Esophagus mucosa (tissue), 1 donor: ENCODE data around the gene ADCY5. TPM values are rescaled to one million over a fixed set of nuclear protein-coding genes. Genes with fewer than 3 reads are reported as not detected.

ENCODE experiments used
- ATAC-seq: fragments of 200-7000 bp; cut with Tn5 transposase; one replicate; pipeline ENCODE4 v1.9.1; 2020
- total RNA-seq: library from RNA; stranded (reverse); gene quantifications from one replicate; pipeline ENCODE4 v1.2.4, GENCODE V29; 2023
- donor health status: DM: yes; HTN: yes; CAD: no.

Gene ADCY5
- total RNA-seq, 1 donor from 2014 or later = 2.7 TPM

GRCh38 chr3:123405936-123406510 is 42.9 kb downstream of the ADCY5 start:
- no peak for ATAC-seq

DNA sequence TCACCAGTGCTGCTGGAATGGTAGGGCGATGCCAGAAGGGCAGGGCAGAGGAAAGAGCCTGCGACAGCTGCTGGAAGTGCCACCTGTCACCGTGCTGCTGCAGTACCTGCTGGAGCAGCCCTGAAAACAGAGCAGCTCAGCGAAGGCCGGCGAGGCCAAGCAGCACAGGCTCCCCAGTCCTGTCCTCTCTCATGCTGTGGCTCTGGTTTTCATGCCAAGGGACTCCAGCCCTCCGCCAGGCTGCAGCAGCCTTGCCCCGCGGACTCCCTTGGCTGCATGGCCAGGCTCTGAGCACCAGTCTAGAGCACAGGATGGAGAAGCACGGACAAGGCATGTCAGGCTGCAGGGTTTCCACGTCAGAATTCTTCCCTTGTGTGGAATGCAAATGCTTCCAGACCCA is 43.9 kb downstream of the ADCY5 start:
- ATAC-seq = no peak

DNA sequence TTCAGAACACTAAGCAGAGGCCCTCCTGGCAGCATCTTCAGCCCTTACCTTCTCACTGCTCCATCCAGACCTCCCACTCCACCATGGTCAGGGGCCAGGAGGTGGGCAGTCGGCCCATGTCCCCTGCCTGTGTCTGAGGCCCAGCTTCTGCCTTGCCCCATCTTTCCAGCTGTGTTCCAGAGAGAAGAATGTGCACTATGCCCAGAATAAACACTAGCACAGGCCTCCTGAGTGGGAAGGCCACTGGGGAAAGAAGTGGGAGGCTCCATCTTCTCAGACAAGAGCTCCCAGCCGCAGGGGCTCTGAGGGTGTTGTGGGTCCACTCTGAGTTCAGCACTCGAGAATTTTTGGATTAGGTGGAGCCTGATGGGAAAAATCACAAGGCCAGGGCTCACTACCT is 44.5 kb downstream of the ADCY5 start:
- no peak for ATAC-seq

- no peak for ATAC-seq
These were observed 46.9 kb downstream of the ADCY5 start for GRCh38 chr3:123401836-123402530.

- no peak for ATAC-seq
These were observed 48.7 kb downstream of the ADCY5 start for GRCh38 chr3:123400169-123400568.

- no peak for ATAC-seq
These were observed 49.2 kb downstream of the ADCY5 start for GRCh38 chr3:123399653-123400052.

- ATAC-seq = no peak
These were observed 50.7 kb downstream of the ADCY5 start for GRCh38 chr3:123397921-123398785.

GRCh38 chr3:123397050-123397590 is 51.8 kb downstream of the ADCY5 start:
- peak; percentile 17 for ATAC-seq

- peak; percentile 55 for ATAC-seq
These were observed 52.5 kb downstream of the ADCY5 start for GRCh38 chr3:123396171-123397049.

DNA sequence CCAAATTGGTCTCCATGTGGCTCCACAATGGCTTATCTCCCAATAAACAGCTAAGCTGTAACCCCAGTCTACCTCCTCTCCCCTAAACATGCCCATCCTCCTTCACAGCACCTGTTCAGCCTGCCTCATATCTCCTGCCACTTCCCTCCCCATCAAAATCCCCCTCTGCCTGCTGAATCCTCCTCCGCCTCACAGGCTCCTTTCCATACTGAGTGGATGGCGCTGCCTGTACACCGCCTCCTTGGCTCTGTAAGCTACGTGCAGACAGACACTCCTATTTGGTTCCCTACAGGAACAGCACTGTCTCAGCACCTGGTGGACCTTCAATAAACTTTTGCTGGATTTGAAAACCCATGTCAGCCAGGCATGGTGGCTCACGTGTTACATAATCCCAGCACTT is 53.7 kb downstream of the ADCY5 start:
- no peak for ATAC-seq

DNA sequence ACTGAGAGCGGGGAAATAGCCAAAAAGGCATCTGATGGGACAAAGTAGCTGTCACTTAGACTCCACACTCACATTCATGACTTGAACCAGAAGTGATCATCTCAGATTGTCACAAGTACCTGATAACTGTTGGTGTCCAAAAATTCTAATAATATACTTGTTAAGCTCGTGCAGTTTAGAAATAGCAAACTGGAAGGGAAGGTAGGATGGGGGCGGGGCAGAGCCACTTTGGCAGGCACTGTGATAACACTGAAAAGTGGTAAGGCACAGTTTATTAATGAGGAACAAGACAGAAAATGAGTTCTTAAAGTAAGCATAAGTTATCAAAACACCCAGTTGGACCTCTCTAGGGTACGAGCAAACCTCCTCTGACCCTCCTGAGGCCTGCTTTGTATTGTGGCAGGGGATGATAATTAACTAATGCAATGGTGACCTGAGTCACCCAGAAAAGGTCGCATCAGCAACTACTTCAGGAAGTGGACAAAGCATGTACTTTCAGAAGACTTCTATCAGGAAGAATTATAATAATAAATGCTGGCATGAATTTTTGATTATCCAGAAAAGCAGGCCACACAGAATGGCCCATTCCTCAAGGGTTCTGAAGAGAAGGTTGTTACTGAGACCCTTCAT is 54.4 kb downstream of the ADCY5 start:
- ATAC-seq = no peak

GRCh38 chr3:123392871-123393620 is 55.8 kb downstream of the ADCY5 start:
- no peak for ATAC-seq

- no peak for ATAC-seq
These were observed 56.5 kb downstream of the ADCY5 start for GRCh38 chr3:123392368-123392767.

DNA sequence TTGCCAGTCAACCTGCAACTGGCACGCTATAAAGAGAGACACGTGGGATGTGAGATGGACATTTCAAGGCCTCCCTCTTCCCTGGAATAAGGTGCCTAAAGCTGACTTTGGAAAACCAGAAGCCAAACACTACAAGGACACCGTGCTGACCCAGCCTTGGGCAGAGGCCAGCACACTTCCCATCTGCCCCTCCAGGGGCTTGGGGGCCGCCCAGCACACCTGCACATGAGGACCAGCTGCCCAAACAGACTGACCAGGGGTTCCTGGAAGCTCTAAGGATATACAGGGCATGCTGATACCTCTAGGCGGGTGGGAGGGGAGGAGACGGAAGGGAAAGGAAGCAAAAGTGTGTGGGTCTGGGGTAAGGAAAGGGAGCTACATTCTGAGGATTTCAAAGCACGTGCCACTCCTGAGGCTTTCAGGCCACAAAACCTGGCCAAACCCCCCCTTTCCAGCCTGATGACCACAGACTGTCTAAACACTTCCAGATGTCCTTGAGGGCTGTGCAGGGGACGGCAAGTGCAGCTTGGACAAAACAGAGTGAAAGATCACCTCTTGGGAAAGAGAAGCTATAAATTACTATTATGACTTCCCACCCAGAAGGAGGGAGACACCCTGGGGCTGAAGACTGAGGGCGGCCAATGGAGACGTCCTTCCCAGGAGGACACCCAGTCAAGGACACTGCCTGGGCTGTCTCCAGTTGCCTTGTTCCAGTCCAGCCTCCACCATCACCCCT is 57.9 kb downstream of the ADCY5 start:
- no peak for ATAC-seq

GRCh38 chr3:123389628-123389918 is 59.3 kb downstream of the ADCY5 start:
- ATAC-seq = no peak

DNA sequence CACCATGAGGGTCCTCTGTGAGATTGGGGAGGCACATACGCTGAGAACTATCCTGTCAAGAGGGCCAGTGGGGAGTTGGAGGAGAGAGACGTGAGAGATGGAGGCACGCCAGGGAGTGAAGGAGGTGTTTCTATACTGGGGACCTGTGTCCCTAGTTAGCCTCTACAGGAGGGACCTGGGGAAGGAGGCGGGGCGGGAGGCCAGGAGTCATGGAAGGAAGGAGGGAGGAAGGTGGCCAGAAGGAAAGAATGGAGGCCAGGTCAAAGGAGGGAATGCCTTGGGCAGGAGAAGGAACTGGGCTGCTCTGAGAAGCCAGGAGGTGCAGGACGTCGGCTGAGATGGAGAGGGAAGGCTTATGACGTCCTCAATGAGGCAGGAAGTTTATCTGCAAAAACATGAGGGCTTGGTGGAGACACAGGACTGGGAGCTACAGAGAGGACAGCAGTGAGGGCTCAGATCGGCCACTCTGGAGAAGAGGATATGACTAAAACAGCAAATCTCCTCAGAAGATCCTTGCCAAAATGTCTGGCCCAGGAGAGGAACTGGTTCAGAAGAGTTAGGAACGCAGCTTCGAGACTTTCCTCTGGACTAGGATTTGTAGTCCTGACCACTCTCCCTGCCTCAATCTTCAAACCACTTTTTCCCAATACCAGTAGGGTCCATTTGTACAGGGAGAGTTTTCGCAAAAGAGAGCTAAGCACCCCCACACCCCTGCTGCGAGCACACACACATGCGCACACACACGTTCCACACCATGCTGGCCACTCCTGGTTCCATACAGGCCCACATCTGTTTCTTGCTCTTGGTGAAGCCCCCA is 59.9 kb downstream of the ADCY5 start:
- ATAC-seq = no peak

GRCh38 chr3:123388042-123388441 is 60.8 kb downstream of the ADCY5 start:
- ATAC-seq = no peak

GRCh38 chr3:123387532-123387931 is 61.4 kb downstream of the ADCY5 start:
- ATAC-seq = no peak

- ATAC-seq = no peak
These were observed 62.3 kb downstream of the ADCY5 start for GRCh38 chr3:123386477-123387040.
